ENCODE results near the gene USP10. TPM values are rescaled to one million over a fixed set of nuclear protein-coding genes. Genes with fewer than 3 reads are reported as not detected.

USP10 gene
- total and polyA plus RNA-seq, 3 donors from 2014 or later: 53.6 to 108 (median 101) TPM

DNA sequence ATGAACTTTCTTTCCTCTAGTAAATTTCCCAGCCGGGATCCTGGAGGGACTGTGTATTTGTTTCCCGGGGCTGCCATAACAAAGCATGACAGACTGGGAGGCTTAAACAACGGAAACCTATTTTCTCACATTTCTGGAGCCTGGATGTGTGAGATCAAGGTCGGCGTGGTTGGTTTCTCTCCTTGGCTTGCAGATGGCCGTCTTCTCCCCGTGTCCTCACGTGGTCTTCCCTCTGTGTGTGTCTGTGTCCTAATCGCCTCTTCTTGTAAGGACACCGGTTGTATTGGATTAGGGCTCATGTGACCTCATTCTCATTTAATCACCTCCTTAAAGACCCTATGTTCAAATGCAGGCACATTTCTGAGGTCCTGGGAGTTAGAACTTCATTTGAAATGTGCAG is 22.0 kb upstream of the USP10 start:
- intact Hi-C loops (cut with DNase I; ENCODE audit: low total_unique reads): no loop called here
- no peaks in the 10 kb centered on the region for H3K4me1 ChIP-seq
- no peaks in the 10 kb centered on the region for H3K27me3 ChIP-seq
- DNase-seq: peak; percentile 22
- no peak overlapping the region for H3K27ac ChIP-seq
- TF ChIP-seq, protein P1, sequence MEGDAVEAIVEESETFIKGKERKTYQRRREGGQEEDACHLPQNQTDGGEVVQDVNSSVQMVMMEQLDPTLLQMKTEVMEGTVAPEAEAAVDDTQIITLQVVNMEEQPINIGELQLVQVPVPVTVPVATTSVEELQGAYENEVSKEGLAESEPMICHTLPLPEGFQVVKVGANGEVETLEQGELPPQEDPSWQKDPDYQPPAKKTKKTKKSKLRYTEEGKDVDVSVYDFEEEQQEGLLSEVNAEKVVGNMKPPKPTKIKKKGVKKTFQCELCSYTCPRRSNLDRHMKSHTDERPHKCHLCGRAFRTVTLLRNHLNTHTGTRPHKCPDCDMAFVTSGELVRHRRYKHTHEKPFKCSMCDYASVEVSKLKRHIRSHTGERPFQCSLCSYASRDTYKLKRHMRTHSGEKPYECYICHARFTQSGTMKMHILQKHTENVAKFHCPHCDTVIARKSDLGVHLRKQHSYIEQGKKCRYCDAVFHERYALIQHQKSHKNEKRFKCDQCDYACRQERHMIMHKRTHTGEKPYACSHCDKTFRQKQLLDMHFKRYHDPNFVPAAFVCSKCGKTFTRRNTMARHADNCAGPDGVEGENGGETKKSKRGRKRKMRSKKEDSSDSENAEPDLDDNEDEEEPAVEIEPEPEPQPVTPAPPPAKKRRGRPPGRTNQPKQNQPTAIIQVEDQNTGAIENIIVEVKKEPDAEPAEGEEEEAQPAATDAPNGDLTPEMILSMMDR (IDR thresholded peaks at IDR 0.05): no peak
- no peaks in the 10 kb centered on the region for H3K36me3 ChIP-seq (ENCODE audit: low read depth, missing control alignments)
- H3K9me3 ChIP-seq: no peaks in the 10 kb centered on the region
- no peak overlapping the region for H3K4me3 ChIP-seq
- WGBS, 2 donors: 52% methylated on average over 10 of the region's 10 CpGs

DNA sequence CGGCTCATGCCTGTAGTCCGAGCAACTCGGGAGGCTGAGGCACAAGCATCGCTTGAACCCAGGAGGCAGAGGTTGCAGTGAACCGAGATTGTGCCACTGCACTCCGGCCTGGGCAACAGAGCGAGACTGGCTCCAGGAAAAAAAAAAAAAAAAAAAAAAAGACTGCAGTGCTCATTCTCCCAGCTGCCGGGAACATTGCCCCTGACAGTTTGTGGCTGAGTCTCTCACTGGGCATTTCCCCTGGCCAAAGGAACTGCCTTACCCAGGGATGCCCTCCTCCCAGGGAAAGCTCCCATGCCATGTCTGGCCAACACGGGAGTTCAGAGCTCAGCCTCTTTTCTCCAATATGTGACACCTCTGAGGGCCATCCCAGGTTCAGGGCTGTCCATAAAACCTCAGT is 21.3 kb upstream of the USP10 start:
- no peak overlapping the region for H3K27ac ChIP-seq
- TF ChIP-seq, protein P1 (IDR thresholded peaks at IDR 0.05): no peak
- no peak for TF ChIP-seq POLR2A (IDR thresholded peaks at IDR 0.05)
- H3K9me3 ChIP-seq: no peaks in the 10 kb centered on the region
- DNase-seq: no peak
- H3K4me1 ChIP-seq: no peaks in the 10 kb centered on the region
- 89 to 97% methylated on average over 9 of the region's 9 CpGs for WGBS, 2 donors
- no peaks in the 10 kb centered on the region for H3K27me3 ChIP-seq
- H3K36me3 ChIP-seq (ENCODE audit: low read depth, missing control alignments): no peaks in the 10 kb centered on the region
- H3K4me3 ChIP-seq: no peak overlapping the region
- intact Hi-C loops (cut with DNase I; ENCODE audit: low total_unique reads): no loop called here

DNA sequence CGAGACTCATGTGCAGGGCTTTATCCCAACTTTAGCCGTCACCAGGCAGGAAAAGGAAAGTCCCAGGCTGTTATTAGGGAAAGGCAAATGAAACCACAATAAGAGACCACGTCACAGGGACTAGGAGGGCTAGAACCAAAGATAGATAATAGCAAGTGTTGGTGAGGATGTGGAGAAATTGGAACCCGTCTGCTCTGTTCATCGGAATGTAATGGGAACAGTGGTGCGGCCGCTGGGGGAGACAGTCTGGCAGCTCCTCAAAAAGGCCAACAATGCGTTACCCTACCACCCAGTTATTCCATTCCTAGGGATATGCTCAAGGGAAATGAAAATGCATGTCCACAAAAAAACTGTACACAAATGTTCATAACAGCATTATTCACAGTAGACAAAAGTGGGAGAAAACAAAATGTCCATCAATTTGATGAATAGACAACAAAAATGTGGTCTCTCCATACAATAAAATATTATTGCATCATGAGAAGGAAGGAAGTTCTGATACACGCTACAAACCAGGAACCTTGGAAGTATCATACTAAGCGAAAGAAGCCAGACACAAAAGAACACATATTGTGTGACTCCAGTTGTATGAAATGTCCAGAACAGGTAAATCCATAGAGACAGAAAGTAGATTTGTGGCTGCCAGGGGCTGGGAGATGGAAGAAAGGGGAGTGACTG is 19.5 kb upstream of the USP10 start:
- no peaks in the 10 kb centered on the region for H3K36me3 ChIP-seq (ENCODE audit: low read depth, missing control alignments)
- H3K27me3 ChIP-seq: no peaks in the 10 kb centered on the region
- TF ChIP-seq, protein P1 (IDR thresholded peaks at IDR 0.05): no peak
- TF ChIP-seq POLR2A (IDR thresholded peaks at IDR 0.05): no peak
- no peak for DNase-seq
- no peaks in the 10 kb centered on the region for H3K4me1 ChIP-seq
- no peak overlapping the region for H3K27ac ChIP-seq
- H3K4me3 ChIP-seq: no peak overlapping the region
- H3K9me3 ChIP-seq: no peaks in the 10 kb centered on the region
- intact Hi-C loops (cut with DNase I; ENCODE audit: low total_unique reads): no loop called here
- WGBS, 2 donors: 94% methylated on average over 10 of the region's 10 CpGs

DNA sequence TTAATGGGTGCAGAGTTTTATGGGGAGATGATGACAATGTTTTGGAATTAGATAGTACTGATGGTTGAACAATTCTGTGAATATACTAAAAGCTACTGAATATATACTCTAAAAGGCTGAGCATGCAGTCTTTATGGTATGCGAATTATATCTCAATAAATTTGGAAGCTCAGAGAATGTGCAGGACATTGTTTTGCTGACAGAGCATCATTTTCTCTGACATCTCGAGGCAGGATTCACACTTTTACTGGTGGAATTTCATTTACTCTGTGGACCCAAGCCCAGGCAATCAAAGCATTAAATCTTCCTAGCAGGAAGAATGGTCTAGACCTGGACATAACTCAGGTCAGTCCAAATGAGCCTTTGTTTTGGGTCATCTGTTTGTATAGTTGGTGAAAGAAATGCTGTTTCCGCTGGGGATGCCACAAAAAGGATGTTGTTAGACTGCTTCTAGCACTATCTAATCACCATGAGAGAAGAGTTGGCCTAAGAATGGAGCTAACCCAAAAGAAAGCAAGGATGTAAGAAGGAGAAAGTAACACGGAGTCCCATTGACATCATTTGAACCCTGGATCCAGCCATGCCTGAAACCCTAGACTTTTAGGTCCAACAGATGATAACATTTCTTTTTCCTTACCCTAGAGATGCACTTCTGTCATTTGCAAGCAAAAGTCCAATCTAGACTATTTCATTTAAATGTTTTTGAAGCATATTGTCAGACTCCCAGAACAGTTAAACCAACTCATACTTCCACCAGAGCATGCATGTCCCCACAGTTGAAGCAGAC is 18.8 kb upstream of the USP10 start:
- H3K27me3 ChIP-seq: no peaks in the 10 kb centered on the region
- H3K4me1 ChIP-seq: no peaks in the 10 kb centered on the region
- WGBS, 2 donors: 94 to 97% methylated on average over 4 of the region's 4 CpGs
- intact Hi-C loops (cut with DNase I; ENCODE audit: low total_unique reads): no loop called here
- H3K27ac ChIP-seq: no peak overlapping the region
- H3K9me3 ChIP-seq: no peaks in the 10 kb centered on the region
- DNase-seq: no peak
- no peaks in the 10 kb centered on the region for H3K36me3 ChIP-seq (ENCODE audit: low read depth, missing control alignments)
- TF ChIP-seq POLR2A (IDR thresholded peaks at IDR 0.05): no peak
- TF ChIP-seq, protein P1 (IDR thresholded peaks at IDR 0.05): no peak
- no peak overlapping the region for H3K4me3 ChIP-seq
